ENCODE data around the gene GUCY1A2. TPM values are rescaled to one million over a fixed set of nuclear protein-coding genes. Genes with fewer than 3 reads are reported as not detected.
A peak's percentile ranks its signal among the peaks of the same experiment; 100 is the strongest.

Gene GUCY1A2
- total and polyA plus RNA-seq, 12 donors: 1.3 to 26.3 (median 12.0) TPM

- TF ChIP-seq CTCF (IDR thresholded peaks at IDR 0.05) (no peak), POLR2A (IDR thresholded peaks at IDR 0.05) (no peak)
- no peak overlapping the region for H3K27ac ChIP-seq
- no peaks in the 10 kb centered on the region for H3K4me1 ChIP-seq (replicated peaks in 1 of 2)
- no peak overlapping the region for H3K4me3 ChIP-seq
- intact Hi-C loops (cut with DNase I): no loop called here
- H3K36me3 ChIP-seq (replicated peaks in 1 of 2): no peaks in the 10 kb centered on the region
- no peaks in the 10 kb centered on the region for H3K27me3 ChIP-seq
- no peaks in the 10 kb centered on the region for H3K9me3 ChIP-seq (replicated peaks in 1 of 3)
- DNase-seq: peak in 1 of 7 donors; percentile 3
Measured at GRCh38 chr11:106950067-106950491, 68.2 kb downstream of the GUCY1A2 start.

GRCh38 chr11:106943089-106943488, 75.2 kb downstream of the GUCY1A2 start:
- Histone ChIP-seq H3K36me3 (replicated peaks in 1 of 2) (no peaks in the 10 kb centered on the region), H3K4me3 (no peak overlapping the region), H3K27ac (no peak overlapping the region), H3K4me1 (replicated peaks in 1 of 2) (no peaks in the 10 kb centered on the region), H3K9me3 (replicated peaks in 1 of 3) (no peaks in the 10 kb centered on the region), H3K27me3 (no peaks in the 10 kb centered on the region)
- no peak for TF ChIP-seq CTCF (IDR thresholded peaks at IDR 0.05)
- TF ChIP-seq POLR2A (IDR thresholded peaks at IDR 0.05): no peak
- intact Hi-C loops (cut with DNase I): no loop called here
- no peak for DNase-seq
- 93 to 96% (median 95%) methylated on average over 3 of the region's 3 CpGs for WGBS, 4 donors

GRCh38 chr11:106939157-106939556, 79.1 kb downstream of the GUCY1A2 start:
- no peak overlapping the region for H3K27ac ChIP-seq
- intact Hi-C loops (cut with DNase I): no loop called here
- no peak overlapping the region for H3K4me3 ChIP-seq
- H3K27me3 ChIP-seq: no peaks in the 10 kb centered on the region
- no peaks in the 10 kb centered on the region for H3K9me3 ChIP-seq (replicated peaks in 1 of 3)
- H3K4me1 ChIP-seq (replicated peaks in 1 of 2): peaks cover 0 to 5% of the 10 kb centered on the region in 2 donors
- no peak for DNase-seq
- no peaks in the 10 kb centered on the region for H3K36me3 ChIP-seq (replicated peaks in 1 of 2)
- 84 to 89% (median 85%) methylated on average over 2 of the region's 2 CpGs for WGBS, 4 donors
- no peak for TF ChIP-seq CTCF (IDR thresholded peaks at IDR 0.05)
- TF ChIP-seq POLR2A (IDR thresholded peaks at IDR 0.05): no peak

- no peaks in the 10 kb centered on the region for H3K27me3 ChIP-seq
- DNase-seq: no peak
- no peak for TF ChIP-seq POLR2A (IDR thresholded peaks at IDR 0.05)
- TF ChIP-seq CTCF (IDR thresholded peaks at IDR 0.05): no peak
- intact Hi-C loops (cut with DNase I): no loop called here
- peaks cover 0 to 5% of the 10 kb centered on the region in 2 donors for H3K4me1 ChIP-seq (replicated peaks in 1 of 2)
- no peaks in the 10 kb centered on the region for H3K36me3 ChIP-seq (replicated peaks in 1 of 2)
- no peaks in the 10 kb centered on the region for H3K9me3 ChIP-seq (replicated peaks in 1 of 3)
- H3K4me3 ChIP-seq: no peak overlapping the region
- no peak overlapping the region for H3K27ac ChIP-seq
- WGBS, 4 donors: 81 to 91% (median 87%) methylated on average over 1 of the region's 1 CpG
Measured at GRCh38 chr11:106937111-106937510, 81.2 kb downstream of the GUCY1A2 start.
